KOPT-K1 (cell line): ENCODE measurements around the gene PRRX2.
A peak's percentile ranks its signal among the peaks of the same experiment; 100 is the strongest.
"Not testable (repeated sequence)": the region's sequence is repeated elsewhere in the genome, so short reads cannot be mapped to it uniquely, and the experiment has no call there.

Experiments used
- H3K27ac ChIP-seq: fragments of 200-600 bp; sonication (generic); 2 replicates; pipeline ENCODE4 v1.5.1; 2016; ENCODE audit warnings: antibody characterized with exemption, mild to moderate bottlenecking, low read depth, low read length; ENCODE audit not compliant: poor library complexity, severe bottlenecking
- H3K36me3 ChIP-seq: fragments of 200-600 bp; sonication (generic); 2 replicates; pipeline ENCODE4 v1.5.1; 2017; ENCODE audit warnings: antibody characterized with exemption, mild to moderate bottlenecking, low read length, moderate library complexity; ENCODE audit not compliant: insufficient read depth
- H3K9me3 ChIP-seq: fragments of 200-600 bp; sonication (generic); 2 replicates; pipeline ENCODE4 v1.5.1; 2017; ENCODE audit warnings: antibody characterized with exemption, low read length, mild to moderate bottlenecking; ENCODE audit not compliant: insufficient read depth, poor library complexity, severe bottlenecking

Gene PRRX2

DNA sequence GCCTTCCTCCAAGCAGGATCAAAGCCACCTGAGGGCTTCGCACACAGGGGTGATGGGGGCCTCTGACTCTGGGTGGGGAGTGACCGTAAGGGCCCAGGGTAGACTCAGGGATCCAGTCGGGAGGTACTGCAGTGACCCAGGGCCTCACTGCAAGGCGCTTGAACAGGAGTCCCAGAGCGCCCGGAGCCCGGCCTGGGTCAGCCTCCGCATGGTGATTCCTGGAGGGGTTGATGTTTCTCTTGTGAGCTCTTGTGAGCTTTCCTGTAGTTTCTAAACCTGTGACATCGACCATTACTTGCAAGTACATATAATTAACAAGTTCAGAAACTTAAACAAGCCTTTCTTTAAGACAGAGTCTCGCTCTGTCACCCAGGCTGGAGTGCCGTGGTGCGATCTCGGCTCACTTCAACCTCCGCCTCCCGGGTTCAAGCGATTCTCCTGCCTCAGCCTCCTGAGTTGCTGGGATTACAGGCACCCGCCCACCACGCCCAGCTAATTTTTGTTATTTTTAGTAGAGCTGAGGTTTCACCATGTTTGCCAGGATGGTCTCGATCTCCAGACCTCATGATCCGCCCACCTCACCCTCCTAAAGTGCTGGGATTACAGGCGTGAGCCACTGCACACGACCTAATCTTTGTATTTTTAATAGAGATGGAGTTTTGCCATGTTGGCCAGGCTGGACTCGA, 67.6 kb downstream of the PRRX2 start:
- Histone ChIP-seq H3K9me3 (no peaks in the 10 kb centered on the region), H3K36me3 (no peaks in the 10 kb centered on the region), H3K27ac (no peak overlapping the region)

DNA sequence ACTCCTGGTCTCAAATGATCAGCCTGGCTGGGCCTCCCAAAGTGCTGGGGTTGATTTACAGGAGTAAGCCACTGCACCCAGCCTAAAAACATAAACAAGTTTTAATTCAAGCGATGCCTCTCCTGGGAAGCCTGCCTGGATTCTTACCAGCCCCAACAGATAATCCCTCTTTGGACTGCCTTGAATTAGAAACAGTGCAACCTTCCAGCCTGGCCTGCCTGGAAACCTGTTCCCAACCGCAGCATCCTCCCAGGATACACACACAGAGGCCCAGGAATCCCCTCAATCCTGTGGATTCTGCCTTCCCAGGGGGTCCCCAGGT, 68.1 kb downstream of the PRRX2 start:
- no peaks in the 10 kb centered on the region for H3K36me3 ChIP-seq
- no peaks in the 10 kb centered on the region for H3K9me3 ChIP-seq
- H3K27ac ChIP-seq = no peak overlapping the region

- Histone ChIP-seq H3K36me3 (no peaks in the 10 kb centered on the region), H3K9me3 (no peaks in the 10 kb centered on the region), H3K27ac (no peak overlapping the region)
Observed at GRCh38 chr9:129735546-129735945, 70.1 kb downstream of the PRRX2 start.

GRCh38 chr9:129736334-129736733, 70.9 kb downstream of the PRRX2 start:
- no peaks in the 10 kb centered on the region for H3K9me3 ChIP-seq
- no peak overlapping the region for H3K27ac ChIP-seq
- H3K36me3 ChIP-seq = no peaks in the 10 kb centered on the region

DNA sequence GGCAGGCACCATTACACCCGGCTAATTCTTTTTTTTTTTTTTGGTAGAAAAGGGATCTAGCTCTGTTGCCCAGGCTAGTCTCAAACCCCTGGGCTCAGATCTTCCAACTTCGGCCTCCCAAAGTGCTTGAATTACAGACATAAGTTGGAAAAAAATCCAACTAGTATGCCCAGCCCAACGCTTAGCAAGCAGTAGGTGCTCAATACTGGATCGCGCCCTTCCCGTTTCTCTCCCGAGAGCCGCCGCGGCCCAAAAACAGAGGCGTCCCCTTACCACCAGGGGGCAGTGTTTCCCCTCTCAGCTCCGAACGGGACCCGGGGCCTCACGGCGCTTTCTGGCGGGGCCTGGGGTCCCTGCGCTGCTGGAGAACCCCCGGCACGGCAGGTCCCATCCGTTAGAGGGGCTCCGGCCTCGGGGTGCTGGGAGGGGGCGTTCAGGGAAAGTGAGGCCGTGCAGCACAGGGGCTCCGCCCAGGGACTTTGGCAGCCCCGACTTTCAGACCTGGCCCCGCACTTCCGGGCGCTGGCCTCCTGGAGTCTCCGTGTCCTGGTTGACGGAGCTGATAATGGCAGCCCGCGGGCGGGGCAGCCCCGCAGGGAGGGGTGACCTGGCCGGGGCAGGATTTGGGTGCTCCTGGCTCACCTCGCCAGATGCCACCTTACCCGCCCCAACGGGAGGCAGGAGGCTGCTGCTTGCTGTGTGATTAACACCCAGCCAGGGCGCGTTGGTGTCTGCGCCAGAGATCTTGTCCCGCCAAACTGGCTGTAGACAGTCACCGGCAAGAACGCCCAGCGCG, 72.2 kb downstream of the PRRX2 start:
- Histone ChIP-seq H3K36me3 (no peaks in the 10 kb centered on the region), H3K27ac (peak overlapping the region; percentile 43), H3K9me3 (no peaks in the 10 kb centered on the region)

DNA sequence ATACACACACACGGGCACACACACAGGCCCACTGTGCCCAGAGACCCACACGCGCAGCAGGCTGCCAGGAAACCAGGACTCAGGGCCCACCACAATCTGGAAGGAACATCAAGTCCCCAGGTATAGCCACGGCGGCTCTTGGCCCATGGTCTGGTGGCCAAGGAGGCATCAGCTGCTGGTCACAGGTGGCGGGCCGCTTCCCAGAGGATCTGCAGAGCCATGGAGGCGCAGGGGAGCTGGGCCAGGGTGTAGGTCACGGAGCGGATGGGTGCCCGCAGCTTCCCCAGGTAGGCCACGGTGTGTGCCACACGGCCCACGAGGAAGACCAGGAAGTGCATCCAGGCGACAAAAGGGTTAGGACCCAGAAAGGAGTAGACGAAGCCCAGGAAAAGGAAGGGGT, 74.0 kb downstream of the PRRX2 start:
- Histone ChIP-seq H3K27ac (no peak overlapping the region), H3K36me3 (no peaks in the 10 kb centered on the region), H3K9me3 (no peaks in the 10 kb centered on the region)

DNA sequence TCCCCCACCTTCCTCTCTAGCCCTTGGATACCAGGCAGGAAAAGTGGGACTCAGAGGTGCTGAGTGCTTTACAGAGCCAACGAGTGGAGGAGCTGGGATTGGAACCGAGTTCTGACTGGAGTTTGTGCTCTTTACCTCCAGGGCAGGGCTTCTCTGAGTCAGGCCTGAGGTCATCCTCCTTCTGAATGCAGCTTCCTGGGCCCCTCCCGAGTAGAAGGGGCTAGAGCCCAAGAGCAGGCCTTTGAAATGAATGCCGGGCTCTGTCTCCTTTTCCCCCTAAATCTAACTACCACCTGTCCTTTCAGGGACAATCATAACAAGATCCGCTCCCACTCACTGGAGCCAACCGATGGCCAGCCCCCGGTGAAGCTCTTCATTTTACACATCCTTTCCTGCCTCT, 74.7 kb downstream of the PRRX2 start:
- Histone ChIP-seq H3K27ac (no peak overlapping the region), H3K9me3 (no peaks in the 10 kb centered on the region), H3K36me3 (no peaks in the 10 kb centered on the region)

DNA sequence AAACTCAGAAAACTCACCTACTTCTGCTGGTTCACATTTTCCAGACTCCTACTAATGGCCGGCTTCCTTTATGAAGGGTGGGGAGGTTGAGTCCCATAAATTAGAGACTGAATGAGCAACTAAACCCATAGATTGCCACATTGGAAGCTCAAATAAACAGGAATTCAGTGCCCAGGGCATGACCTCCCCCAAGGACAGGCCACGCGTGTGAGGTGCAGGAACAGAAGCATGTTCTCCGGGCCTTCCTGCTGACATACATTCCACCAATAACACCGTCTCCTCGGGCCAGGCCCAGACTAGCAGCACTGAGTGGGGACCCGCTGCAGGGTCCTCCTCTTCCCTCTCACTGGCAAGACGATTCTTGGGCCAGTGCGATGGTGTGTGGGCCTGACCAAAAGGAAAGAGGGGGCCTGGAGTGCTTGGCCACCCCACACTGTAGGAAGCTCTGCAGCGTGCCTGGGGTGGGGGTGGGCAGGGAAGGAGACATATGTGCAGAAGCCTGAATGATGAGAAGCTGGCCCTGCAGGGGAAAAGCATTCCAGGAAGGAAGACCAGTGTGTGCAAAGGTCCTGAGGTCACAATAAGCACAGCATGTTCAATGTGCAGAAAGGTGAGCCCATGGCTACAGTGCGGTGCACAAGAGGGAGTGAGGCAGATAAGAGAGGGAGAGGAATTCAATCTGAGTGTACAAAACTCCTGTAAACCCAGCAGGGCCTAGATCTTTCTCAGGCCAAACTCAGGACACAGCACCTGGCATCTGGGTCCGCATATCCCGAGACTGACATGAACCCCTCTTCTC, 75.4 kb downstream of the PRRX2 start:
- no peak overlapping the region for H3K27ac ChIP-seq
- H3K36me3 ChIP-seq = no peaks in the 10 kb centered on the region

GRCh38 chr9:129745200-129745599, 79.8 kb downstream of the PRRX2 start:
- H3K9me3 ChIP-seq = no peaks in the 10 kb centered on the region
- no peak overlapping the region for H3K27ac ChIP-seq
- no peaks in the 10 kb centered on the region for H3K36me3 ChIP-seq

More for the DNA sequence above, 75.4 kb downstream of the PRRX2 start:
- no peaks in the 10 kb centered on the region for H3K9me3 ChIP-seq

DNA sequence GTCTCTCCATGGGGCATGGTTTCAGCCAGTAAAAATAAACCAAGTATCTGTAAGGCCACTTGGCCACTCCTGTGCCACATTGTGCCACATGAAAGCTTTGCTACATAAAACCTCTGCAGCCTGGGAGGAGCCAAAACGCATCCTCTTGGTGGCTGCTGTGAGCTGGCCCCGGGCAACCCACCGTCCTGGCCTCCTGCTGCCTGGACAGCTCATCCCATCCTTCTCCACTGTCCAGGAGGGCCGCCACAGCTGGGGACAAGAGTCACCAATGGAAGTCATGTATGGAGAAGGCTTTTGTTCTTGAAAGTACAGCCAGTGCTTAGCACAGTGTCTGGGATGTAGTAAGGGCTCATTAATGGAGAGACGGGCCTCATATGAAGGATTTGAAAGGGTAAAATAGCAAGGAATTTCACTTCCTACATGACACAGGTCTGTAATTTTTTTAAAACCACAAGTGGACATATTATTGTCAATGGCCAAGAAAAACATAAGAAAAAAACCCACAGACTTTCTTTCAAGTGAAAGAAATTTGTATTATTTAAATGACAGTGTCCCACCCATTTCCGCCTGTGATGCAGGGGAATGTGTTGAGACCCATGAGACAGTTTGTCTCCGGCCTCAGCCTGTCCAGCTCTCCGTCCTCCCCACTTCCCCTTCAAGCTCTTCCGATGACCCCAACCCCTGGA, 80.8 kb downstream of the PRRX2 start:
- H3K27ac ChIP-seq = no peak overlapping the region
- H3K9me3 ChIP-seq = no peaks in the 10 kb centered on the region
- no peaks in the 10 kb centered on the region for H3K36me3 ChIP-seq

- H3K36me3 ChIP-seq = no peaks in the 10 kb centered on the region
- H3K27ac ChIP-seq = no peak overlapping the region
- H3K9me3 ChIP-seq = no peaks in the 10 kb centered on the region
Observed at GRCh38 chr9:129748249-129748648, 82.8 kb downstream of the PRRX2 start.

DNA sequence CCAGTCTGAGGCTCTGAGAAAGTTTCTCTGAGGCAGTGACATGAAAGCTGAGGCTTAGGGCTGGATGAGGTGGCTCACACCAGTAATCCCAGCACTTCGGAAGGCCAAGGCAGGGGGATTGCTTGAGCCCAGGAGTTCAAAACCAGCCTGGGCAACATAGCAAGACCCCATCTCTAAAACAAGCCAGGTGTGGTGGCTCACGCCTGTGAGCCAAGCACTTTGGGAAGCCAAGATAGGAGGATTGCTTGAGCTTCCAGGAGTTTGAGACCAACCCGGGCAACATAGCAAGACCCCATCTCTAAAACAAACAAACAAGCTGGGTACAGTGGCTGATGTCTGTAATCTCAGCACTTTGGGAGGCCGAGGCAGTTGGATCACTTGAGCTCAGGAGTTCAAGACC, 83.6 kb downstream of the PRRX2 start:
- H3K27ac ChIP-seq, H3K36me3 ChIP-seq, H3K9me3 ChIP-seq: not testable (repeated sequence)

DNA sequence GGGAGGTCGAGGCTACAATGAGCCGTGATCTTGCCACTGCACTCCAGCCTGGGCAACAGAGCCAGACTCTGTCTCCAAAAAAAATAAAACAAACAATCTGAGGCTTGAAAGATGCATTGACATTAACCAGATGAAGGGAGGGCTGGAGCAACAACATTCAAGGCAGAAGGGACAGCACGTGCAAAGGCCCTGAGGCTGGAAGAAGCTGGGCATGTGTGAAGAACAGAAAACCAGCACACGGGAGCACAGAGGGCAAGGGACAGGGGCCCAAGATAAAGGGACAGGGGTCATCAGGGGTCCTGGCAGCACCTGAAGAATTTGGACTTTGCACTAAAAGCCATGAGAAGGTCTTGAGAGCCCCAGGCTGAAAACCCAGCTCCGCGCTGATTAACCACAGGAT, 84.1 kb downstream of the PRRX2 start:
- H3K27ac ChIP-seq = no peak overlapping the region
- no peaks in the 10 kb centered on the region for H3K36me3 ChIP-seq
- no peaks in the 10 kb centered on the region for H3K9me3 ChIP-seq

- no peaks in the 10 kb centered on the region for H3K36me3 ChIP-seq
- H3K27ac ChIP-seq = no peak overlapping the region
- no peaks in the 10 kb centered on the region for H3K9me3 ChIP-seq
Observed at GRCh38 chr9:129750013-129750638, 84.7 kb downstream of the PRRX2 start.
